Measurements from ENCODE around the gene FCHSD2. TPM values are rescaled to one million over a fixed set of nuclear protein-coding genes. Genes with fewer than 3 reads are reported as not detected.

Gene FCHSD2
- total RNA-seq, 4 donors from 2014 or later: 17.0 to 40.0 (median 27.0) TPM

DNA sequence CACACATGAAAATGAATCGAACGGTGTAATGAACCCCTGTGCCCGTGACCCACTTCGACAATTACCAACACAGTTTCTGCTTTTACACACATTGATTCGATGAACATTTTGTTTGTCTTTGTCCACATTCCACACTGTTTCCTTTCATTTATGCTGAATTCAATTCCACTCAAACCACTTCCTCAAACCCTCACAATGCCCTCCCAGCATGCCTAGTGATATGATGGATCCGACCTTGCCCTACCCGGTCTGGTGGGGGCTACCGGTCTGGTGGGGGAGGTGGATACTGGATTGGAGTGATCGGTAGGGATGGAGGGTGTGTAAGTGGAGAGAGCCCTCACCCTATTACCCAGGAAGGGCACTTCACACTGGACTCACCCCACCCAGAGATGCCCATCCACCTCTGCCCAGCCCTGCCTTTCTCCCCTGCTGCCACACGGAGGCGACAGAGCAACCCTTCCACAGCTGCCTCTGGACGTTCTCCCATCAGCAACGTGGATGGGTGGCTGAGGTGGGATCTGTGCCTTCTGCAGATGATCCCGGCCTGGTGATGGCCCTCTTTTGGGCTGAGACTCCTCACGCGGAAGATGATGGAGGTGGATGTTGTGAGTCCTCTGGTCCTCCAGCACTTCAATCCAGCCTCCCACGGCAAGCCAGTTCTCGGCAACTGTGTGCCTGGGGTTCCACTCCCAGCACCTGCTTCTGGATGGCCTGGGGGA is 43.0 kb upstream of the FCHSD2 start:
- ATAC-seq: peak; percentile 63
- no peak overlapping the region for H3K27ac ChIP-seq
- H3K9me3 ChIP-seq: no peaks in the 10 kb centered on the region
- H3K27me3 ChIP-seq: peaks cover 4% of the 10 kb centered on the region
- no peak for TF ChIP-seq EP300 (IDR thresholded peaks at IDR 0.05)
- TF ChIP-seq, protein P1, sequence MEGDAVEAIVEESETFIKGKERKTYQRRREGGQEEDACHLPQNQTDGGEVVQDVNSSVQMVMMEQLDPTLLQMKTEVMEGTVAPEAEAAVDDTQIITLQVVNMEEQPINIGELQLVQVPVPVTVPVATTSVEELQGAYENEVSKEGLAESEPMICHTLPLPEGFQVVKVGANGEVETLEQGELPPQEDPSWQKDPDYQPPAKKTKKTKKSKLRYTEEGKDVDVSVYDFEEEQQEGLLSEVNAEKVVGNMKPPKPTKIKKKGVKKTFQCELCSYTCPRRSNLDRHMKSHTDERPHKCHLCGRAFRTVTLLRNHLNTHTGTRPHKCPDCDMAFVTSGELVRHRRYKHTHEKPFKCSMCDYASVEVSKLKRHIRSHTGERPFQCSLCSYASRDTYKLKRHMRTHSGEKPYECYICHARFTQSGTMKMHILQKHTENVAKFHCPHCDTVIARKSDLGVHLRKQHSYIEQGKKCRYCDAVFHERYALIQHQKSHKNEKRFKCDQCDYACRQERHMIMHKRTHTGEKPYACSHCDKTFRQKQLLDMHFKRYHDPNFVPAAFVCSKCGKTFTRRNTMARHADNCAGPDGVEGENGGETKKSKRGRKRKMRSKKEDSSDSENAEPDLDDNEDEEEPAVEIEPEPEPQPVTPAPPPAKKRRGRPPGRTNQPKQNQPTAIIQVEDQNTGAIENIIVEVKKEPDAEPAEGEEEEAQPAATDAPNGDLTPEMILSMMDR (IDR thresholded peaks at IDR 0.05): peak in 3 of 4 experiments; percentile 75 to 87 (median 75)
- TF ChIP-seq POLR2AphosphoS5 (IDR thresholded peaks at IDR 0.05): no peak
- TF ChIP-seq POLR2A (IDR thresholded peaks at IDR 0.05): no peak
- H3K36me3 ChIP-seq: no peaks in the 10 kb centered on the region
- 63 to 64% methylated on average over 5 of the region's 18 CpGs for WGBS, 2 donors (ENCODE audit: low coverage in 1 of 2)
- peaks cover 0 to 15% (median 7%) of the 10 kb centered on the region in 3 donors for H3K4me1 ChIP-seq
- H3K4me3 ChIP-seq: no peak overlapping the region

- Histone ChIP-seq H3K27me3 (peaks cover 4% of the 10 kb centered on the region), H3K9me3 (no peaks in the 10 kb centered on the region), H3K4me1 (peaks cover 0 to 11% (median under 1%) of the 10 kb centered on the region in 3 donors), H3K27ac (no peak overlapping the region), H3K36me3 (no peaks in the 10 kb centered on the region), H3K4me3 (no peak overlapping the region)
- no peak for ATAC-seq
- WGBS, 2 donors (ENCODE audit: low coverage in 1 of 2): 58% methylated on average over 3 of the region's 3 CpGs; no CpG with 5 or more reads in 1 of the 2 donors
- TF ChIP-seq POLR2AphosphoS5 (IDR thresholded peaks at IDR 0.05) (no peak), EP300 (IDR thresholded peaks at IDR 0.05) (no peak), POLR2A (IDR thresholded peaks at IDR 0.05) (no peak)
- TF ChIP-seq, protein P1 (IDR thresholded peaks at IDR 0.05): no peak
Measured at GRCh38 chr11:73182824-73183321, 40.8 kb upstream of the FCHSD2 start.

- Histone ChIP-seq H3K36me3 (no peaks in the 10 kb centered on the region), H3K4me3 (no peak overlapping the region), H3K27ac (no peak overlapping the region), H3K27me3 (no peaks in the 10 kb centered on the region), H3K4me1 (peaks cover 0 to 35% (median 14%) of the 10 kb centered on the region in 3 donors), H3K9me3 (no peaks in the 10 kb centered on the region)
- TF ChIP-seq EP300 (IDR thresholded peaks at IDR 0.05) (no peak), POLR2AphosphoS5 (IDR thresholded peaks at IDR 0.05) (no peak), POLR2A (IDR thresholded peaks at IDR 0.05) (no peak)
- TF ChIP-seq, protein P1 (IDR thresholded peaks at IDR 0.05): no peak
- 86 to 94% methylated on average over 3 of the region's 4 CpGs for WGBS, 2 donors (ENCODE audit: low coverage in 1 of 2)
- no peak for ATAC-seq
Measured at GRCh38 chr11:73178681-73179080, 36.6 kb upstream of the FCHSD2 start.

DNA sequence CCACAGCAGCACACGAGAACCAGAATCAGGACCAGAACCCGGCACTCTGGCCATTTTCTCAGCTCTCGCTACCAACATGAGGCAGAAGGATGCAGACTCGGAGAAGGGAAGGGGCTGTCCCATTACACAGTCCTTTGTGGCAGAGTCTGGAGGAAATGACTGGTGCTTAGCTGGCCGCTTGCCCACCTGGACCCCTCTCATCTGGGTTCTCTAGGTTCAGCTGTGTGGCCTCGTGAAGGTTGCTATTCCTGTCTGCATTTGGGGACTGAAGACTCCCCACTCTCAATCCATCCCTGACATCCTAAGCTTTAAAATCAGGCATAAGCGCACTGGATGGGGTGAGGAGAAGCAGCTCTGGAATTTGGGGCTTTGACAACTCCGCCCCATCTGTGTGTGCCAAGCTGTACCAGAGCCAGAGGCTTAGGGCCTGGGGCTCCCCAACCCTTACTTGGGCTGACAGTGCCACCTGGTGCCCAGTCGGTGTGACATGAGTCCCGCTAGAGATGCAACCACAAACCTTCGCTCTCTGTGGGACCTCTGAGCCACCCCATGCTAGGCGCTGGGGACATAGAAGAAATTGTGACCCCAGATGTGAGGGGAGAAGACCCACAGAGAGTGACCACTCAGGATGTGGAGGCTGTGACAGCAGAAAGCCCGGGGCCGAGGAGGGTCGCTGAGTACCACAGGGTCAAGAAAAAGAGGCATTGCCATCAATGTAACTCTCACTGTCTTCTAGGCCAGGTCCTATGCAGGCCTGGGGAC is 35.8 kb upstream of the FCHSD2 start:
- H3K4me3 ChIP-seq: no peak overlapping the region

More for the DNA sequence above, 35.8 kb upstream of the FCHSD2 start:
- Histone ChIP-seq H3K9me3 (no peaks in the 10 kb centered on the region), H3K4me1 (peaks cover 0 to 39% (median 16%) of the 10 kb centered on the region in 3 donors), H3K27ac (peak overlapping the region in 3 of 4 donors; percentile 54 to 76 (median 64)), H3K27me3 (no peaks in the 10 kb centered on the region), H3K36me3 (no peaks in the 10 kb centered on the region)
- TF ChIP-seq POLR2A (IDR thresholded peaks at IDR 0.05) (no peak), POLR2AphosphoS5 (IDR thresholded peaks at IDR 0.05) (peak; percentile 76), EP300 (IDR thresholded peaks at IDR 0.05) (no peak)
- TF ChIP-seq, protein P1 (IDR thresholded peaks at IDR 0.05): peak in 3 of 4 experiments; percentile 82 to 90 (median 89)
- 21 to 60% methylated on average over 2 to 6 of the region's 15 CpGs for WGBS, 2 donors (ENCODE audit: low coverage in 1 of 2)
- peak; percentile 88 for ATAC-seq

All from gastroesophageal sphincter (tissue), 4 donors.